SH-SY5Y (cell line): ENCODE results near the gene CTDSPL.

Source experiments
- GATA2 ChIP-seq: IDR thresholded peaks from 2 replicates; pipeline ENCODE4 v1.6.1; 2011; ENCODE audit warnings: mild to moderate bottlenecking, low read depth, low read length
- GATA3 ChIP-seq: IDR thresholded peaks from 2 replicates; pipeline ENCODE4 v1.6.1; 2011; ENCODE audit warnings: low read depth, mild to moderate bottlenecking, low read length, moderate library complexity

Gene CTDSPL

GRCh38 chr3:37863949-37864822 lies 2.5 kb downstream of the CTDSPL start:
- TF ChIP-seq GATA3 = no peak
- TF ChIP-seq GATA2 = no peak

GRCh38 chr3:37864904-37865303 lies 3.2 kb downstream of the CTDSPL start:
- TF ChIP-seq GATA3 = no peak
- TF ChIP-seq GATA2 = peak; percentile 25; the same call in 1 of the 2 replicates

- TF ChIP-seq GATA3 = no peak
- TF ChIP-seq GATA2 = no peak
Observed at GRCh38 chr3:37867144-37867543, 5.5 kb downstream of the CTDSPL start.

GRCh38 chr3:37871858-37872257 lies 10.2 kb downstream of the CTDSPL start:
- TF ChIP-seq GATA3 (no peak), GATA2 (no peak)

- TF ChIP-seq GATA2 (no peak), GATA3 (no peak)
Observed at GRCh38 chr3:37872413-37873160, 10.9 kb downstream of the CTDSPL start.

GRCh38 chr3:37876279-37876678 lies 14.6 kb downstream of the CTDSPL start:
- TF ChIP-seq GATA2 = no peak
- no peak for TF ChIP-seq GATA3

- no peak for TF ChIP-seq GATA2
- TF ChIP-seq GATA3 = no peak
Observed at GRCh38 chr3:37882711-37883110, 21.0 kb downstream of the CTDSPL start.

GRCh38 chr3:37885814-37886213 lies 24.1 kb downstream of the CTDSPL start:
- TF ChIP-seq GATA2 = no peak
- no peak for TF ChIP-seq GATA3

GRCh38 chr3:37886395-37886794 lies 24.7 kb downstream of the CTDSPL start:
- TF ChIP-seq GATA3 = no peak
- no peak for TF ChIP-seq GATA2

GRCh38 chr3:37887062-37887461 lies 25.4 kb downstream of the CTDSPL start:
- no peak for TF ChIP-seq GATA3
- TF ChIP-seq GATA2 = no peak

- no peak for TF ChIP-seq GATA2
- no peak for TF ChIP-seq GATA3
Observed at GRCh38 chr3:37887824-37888223, 26.1 kb downstream of the CTDSPL start.

GRCh38 chr3:37888421-37888820 lies 26.7 kb downstream of the CTDSPL start:
- TF ChIP-seq GATA2 (no peak), GATA3 (no peak)

GRCh38 chr3:37890522-37890921 lies 28.8 kb downstream of the CTDSPL start:
- TF ChIP-seq GATA3 = no peak
- no peak for TF ChIP-seq GATA2

- TF ChIP-seq GATA2 (no peak), GATA3 (no peak)
Observed at GRCh38 chr3:37891227-37891626, 29.5 kb downstream of the CTDSPL start.
